Stomach (tissue), 4 donors: ENCODE results near the gene CEP41.

Source experiments
- CTCF ChIP-seq, 7 experiments: fragments of 450-650 bp in 4 of 7; fragments of 200-600 bp in 3 of 7; sonication (generic) in 3 of 7; IDR thresholded peaks; one replicate each; pipeline ENCODE4 v1.5.1; 2016 to 2019; ENCODE audit warnings: antibody characterized with exemption in 7 of 7, control low read depth in 2 of 7, mild to moderate bottlenecking in 1 of 7
- EP300 ChIP-seq: sonication (generic); formaldehyde crosslinking; IDR thresholded peaks from one replicate; pipeline ENCODE4 v1.6.1; 2017; ENCODE audit warnings: antibody characterized with exemption
- POLR2A ChIP-seq, 4 donors: fragments of 450-650 bp; IDR thresholded peaks; one replicate each; pipeline ENCODE4 v1.6.1; 2016; ENCODE audit warnings: antibody characterized with exemption in 4 of 4, control low read depth in 2 of 4, mild to moderate bottlenecking in 1 of 4, moderate library complexity in 1 of 4
- POLR2AphosphoS5 ChIP-seq, 3 donors: sonication (generic); formaldehyde crosslinking; IDR thresholded peaks; one replicate each; pipeline ENCODE4 v1.6.1; 2016; ENCODE audit warnings: antibody characterized with exemption in 3 of 3

- no peak for TF ChIP-seq CTCF (IDR thresholded peaks at IDR 0.05)
- TF ChIP-seq EP300 = no peak
- no peak for TF ChIP-seq POLR2A (IDR thresholded peaks at IDR 0.05)
- TF ChIP-seq POLR2AphosphoS5 (IDR thresholded peaks at IDR 0.05) = no peak
These were observed 47.8 kb upstream of the CEP41 start for GRCh38 chr7:130488392-130489139.
